ENCODE data around the gene XYLT1. TPM values are rescaled to one million over a fixed set of nuclear protein-coding genes. Genes with fewer than 3 reads are reported as not detected.
A peak's percentile ranks its signal among the peaks of the same experiment; 100 is the strongest.

XYLT1 gene
- total and polyA plus RNA-seq, 2 experiments from 2014 or later = 4.5 to 26.3 TPM

DNA sequence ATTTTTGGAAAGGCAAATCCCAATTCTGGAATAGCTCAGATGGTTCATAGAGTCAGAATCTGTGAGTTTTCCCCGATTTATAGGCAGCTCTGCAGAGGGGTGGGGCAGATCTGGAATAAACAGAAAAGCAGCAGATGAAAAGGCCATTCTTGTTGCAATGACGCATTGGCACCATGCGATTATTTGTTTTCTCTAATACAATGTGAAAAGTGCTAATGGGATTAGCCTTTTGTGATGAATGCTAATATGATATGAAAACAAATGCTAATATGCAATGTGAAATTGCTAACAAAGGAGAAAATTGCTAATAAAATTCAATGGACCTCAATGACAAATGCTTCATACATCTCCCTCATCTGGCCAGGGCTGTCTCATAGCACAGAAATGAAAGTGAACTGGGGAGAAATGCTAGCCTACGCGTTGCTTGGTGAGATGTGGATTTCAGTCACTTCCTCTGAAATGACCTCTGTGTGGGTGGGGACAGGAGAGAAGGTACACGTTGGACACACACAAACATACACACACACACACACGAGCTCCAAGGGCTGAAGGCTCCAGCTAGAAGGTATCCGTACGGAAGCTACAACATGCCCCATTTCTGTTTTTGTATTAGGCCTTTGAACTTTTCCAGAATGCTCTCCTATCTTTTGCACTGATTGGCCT, 394.5 kb downstream of the XYLT1 start:
- peak; percentile 29 for DNase-seq
- WGBS, 2 experiments (ENCODE audit: low coverage in 1 of 2, low lambda C conversion rate in 2 of 2, missing lambda C conversion rate in 2 of 2) = 60 to 68% methylated on average over 9 of the region's 9 CpGs
- in situ Hi-C loops (cut with MboI) = no loop called here

DNA sequence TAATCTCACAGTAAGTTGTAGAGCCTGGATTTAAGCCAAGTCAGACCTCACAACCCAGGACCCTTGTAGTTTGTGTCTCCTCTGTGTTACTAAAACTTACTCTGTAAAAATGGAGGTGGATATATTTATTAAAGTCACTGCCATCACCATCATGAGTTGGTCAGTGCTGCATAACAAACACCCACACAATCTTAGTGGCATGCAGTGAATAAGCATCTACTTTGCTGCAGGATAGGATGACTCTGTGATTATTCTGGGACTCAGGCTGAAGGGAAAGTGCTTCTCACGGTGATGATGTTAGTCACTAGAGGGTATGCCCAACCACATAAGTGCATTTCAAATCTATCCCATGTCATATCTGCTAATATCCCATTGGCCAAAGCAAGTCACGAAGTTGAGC, 398.7 kb downstream of the XYLT1 start:
- Histone ChIP-seq H3K4me1 (ENCODE audit: insufficient read depth) (0 out of 2 replicates have a peak, but pooled peaks cover 5% of the 10 kb centered on the region), H3K9me3 (ENCODE audit: low read depth) (no peaks in the 10 kb centered on the region), H3F3A (ENCODE audit: insufficient read depth) (no peaks in the 10 kb centered on the region), H3K79me2 (ENCODE audit: insufficient read depth) (no peaks in the 10 kb centered on the region), H3K4me2 (ENCODE audit: unreplicated experiment) (no peak overlapping the region), H3K27ac (no peak overlapping the region), H3K4me3 (no peak overlapping the region), H3K9ac (no peak overlapping the region), H3K27me3 (replicated peaks; ENCODE audit: insufficient read depth) (peaks cover 13% of the 10 kb centered on the region; the same call in 1 of the 2 replicates), H2AFZ (no peak overlapping the region), H3K36me3 (ENCODE audit: low read depth) (no peaks in the 10 kb centered on the region), H3K9me2 (ENCODE audit: insufficient read depth) (no peaks in the 10 kb centered on the region), H4K20me1 (ENCODE audit: insufficient read depth) (no peaks in the 10 kb centered on the region)
- WGBS, 2 experiments (ENCODE audit: low coverage in 1 of 2, low lambda C conversion rate in 2 of 2, missing lambda C conversion rate in 2 of 2) = 36 to 41% methylated on average over 2 of the region's 2 CpGs
- TF ChIP-seq EZH2phosphoT487 (IDR thresholded peaks at IDR 0.05; ENCODE audit: insufficient read depth, low read depth) (no peak), EZH2 (IDR thresholded peaks at IDR 0.05; ENCODE audit: insufficient read depth, poor library complexity, severe bottlenecking) (no peak)
- peak; percentile 66 for DNase-seq
- in situ Hi-C loops (cut with MboI) = no loop called here

More for the DNA sequence above, 394.5 kb downstream of the XYLT1 start:
- H3K9me3 ChIP-seq (ENCODE audit: low read depth) = no peaks in the 10 kb centered on the region
- no peaks in the 10 kb centered on the region for H3F3A ChIP-seq (ENCODE audit: insufficient read depth)
- H3K9ac ChIP-seq = no peak overlapping the region
- no peaks in the 10 kb centered on the region for H3K27me3 ChIP-seq (replicated peaks; ENCODE audit: insufficient read depth)
- H3K4me3 ChIP-seq = no peak overlapping the region
- H2AFZ ChIP-seq = no peak overlapping the region
- H3K9me2 ChIP-seq (ENCODE audit: insufficient read depth) = no peaks in the 10 kb centered on the region
- no peaks in the 10 kb centered on the region for H3K36me3 ChIP-seq (ENCODE audit: low read depth)
- H3K4me2 ChIP-seq (ENCODE audit: unreplicated experiment) = no peak overlapping the region
- no peaks in the 10 kb centered on the region for H3K4me1 ChIP-seq (ENCODE audit: insufficient read depth)
- H4K20me1 ChIP-seq (ENCODE audit: insufficient read depth) = no peaks in the 10 kb centered on the region
- no peak for TF ChIP-seq EZH2 (IDR thresholded peaks at IDR 0.05; ENCODE audit: insufficient read depth, poor library complexity, severe bottlenecking)
- TF ChIP-seq EZH2phosphoT487 (IDR thresholded peaks at IDR 0.05; ENCODE audit: insufficient read depth, low read depth) = no peak
- H3K27ac ChIP-seq = no peak overlapping the region
- H3K79me2 ChIP-seq (ENCODE audit: insufficient read depth) = no peaks in the 10 kb centered on the region

DNA sequence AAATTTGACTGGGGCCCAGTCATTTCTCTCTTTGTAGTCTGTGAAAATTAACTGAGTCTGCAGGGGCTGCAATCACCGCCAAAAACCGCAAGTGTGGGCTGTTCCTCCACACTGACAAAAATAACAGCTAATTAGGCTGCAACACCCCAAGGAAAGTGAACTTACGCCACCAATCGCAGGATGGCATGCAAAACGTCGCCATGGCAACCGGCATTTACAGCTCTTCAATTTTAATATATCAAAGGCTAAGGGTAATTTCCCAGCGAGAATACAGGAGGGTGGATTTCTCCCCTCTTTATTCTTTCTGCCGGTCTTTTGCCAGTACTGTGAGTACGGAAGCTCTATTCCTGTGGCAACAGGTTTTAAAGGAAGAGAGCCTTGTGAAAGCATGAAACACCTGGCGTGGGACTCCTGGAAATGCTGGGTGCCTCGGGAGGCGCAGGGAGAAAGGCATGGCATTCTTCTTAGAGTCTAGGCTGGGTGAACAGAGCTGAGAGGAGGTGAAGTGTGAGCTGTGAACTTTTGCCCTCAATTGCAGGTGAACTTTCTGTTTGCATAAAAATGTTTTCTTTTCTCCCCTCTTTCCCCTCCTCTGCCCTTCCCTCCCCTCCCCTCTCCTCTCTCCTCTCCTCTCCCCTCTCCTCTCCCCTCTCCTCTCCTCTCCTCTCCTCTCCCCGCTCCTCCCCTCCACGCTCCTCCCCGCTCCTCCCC, 399.7 kb downstream of the XYLT1 start:
- Histone ChIP-seq H3K4me3 (no peak overlapping the region), H3K4me1 (ENCODE audit: insufficient read depth) (0 out of 2 replicates have a peak, but pooled peaks cover 5% of the 10 kb centered on the region), H3K9ac (no peak overlapping the region), H4K20me1 (ENCODE audit: insufficient read depth) (no peaks in the 10 kb centered on the region), H3K36me3 (ENCODE audit: low read depth) (no peaks in the 10 kb centered on the region), H3K27ac (no peak overlapping the region), H3F3A (ENCODE audit: insufficient read depth) (no peaks in the 10 kb centered on the region), H3K9me2 (ENCODE audit: insufficient read depth) (no peaks in the 10 kb centered on the region), H3K79me2 (ENCODE audit: insufficient read depth) (no peaks in the 10 kb centered on the region), H3K27me3 (replicated peaks; ENCODE audit: insufficient read depth) (peaks cover 13% of the 10 kb centered on the region; the same call in 1 of the 2 replicates), H3K4me2 (ENCODE audit: unreplicated experiment) (no peak overlapping the region), H3K9me3 (ENCODE audit: low read depth) (no peaks in the 10 kb centered on the region), H2AFZ (no peak overlapping the region)
- DNase-seq = peak; percentile 33
- TF ChIP-seq EZH2 (IDR thresholded peaks at IDR 0.05; ENCODE audit: insufficient read depth, poor library complexity, severe bottlenecking) (no peak), EZH2phosphoT487 (IDR thresholded peaks at IDR 0.05; ENCODE audit: insufficient read depth, low read depth) (no peak)
- WGBS, 2 experiments (ENCODE audit: low coverage in 1 of 2, low lambda C conversion rate in 2 of 2, missing lambda C conversion rate in 2 of 2) = 2 to 10% methylated on average over 13 to 16 of the region's 16 CpGs
- in situ Hi-C loops (cut with MboI) = no loop called here

DNA sequence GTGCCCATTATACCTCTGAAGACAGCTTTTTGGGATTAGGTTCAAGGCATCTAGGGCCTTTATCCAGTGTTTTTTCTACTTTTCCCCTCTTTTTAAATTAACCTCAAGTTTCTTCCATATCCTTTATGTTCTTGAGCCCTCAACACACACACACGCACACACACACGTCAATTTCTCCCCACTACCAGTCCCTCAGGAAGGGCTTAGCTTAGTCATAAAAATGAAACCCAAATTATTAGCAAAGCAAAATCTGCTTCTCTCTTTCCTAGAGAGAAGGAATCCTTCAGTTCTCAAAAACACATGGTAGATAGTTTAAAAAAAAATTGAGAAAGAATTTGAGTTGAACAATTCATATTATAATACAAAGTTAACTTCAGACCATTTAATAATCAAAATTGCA, 401.1 kb downstream of the XYLT1 start:
- Histone ChIP-seq H3F3A (ENCODE audit: insufficient read depth) (no peaks in the 10 kb centered on the region), H3K9me2 (ENCODE audit: insufficient read depth) (no peaks in the 10 kb centered on the region)
- 26 to 32% methylated on average over 2 of the region's 2 CpGs for WGBS, 2 experiments (ENCODE audit: low coverage in 1 of 2, low lambda C conversion rate in 2 of 2, missing lambda C conversion rate in 2 of 2)

More for the DNA sequence above, 401.1 kb downstream of the XYLT1 start:
- Histone ChIP-seq H3K4me2 (ENCODE audit: unreplicated experiment) (no peak overlapping the region), H2AFZ (no peak overlapping the region), H4K20me1 (ENCODE audit: insufficient read depth) (no peaks in the 10 kb centered on the region), H3K27ac (no peak overlapping the region), H3K4me1 (ENCODE audit: insufficient read depth) (0 out of 2 replicates have a peak, but pooled peaks cover 5% of the 10 kb centered on the region), H3K36me3 (ENCODE audit: low read depth) (no peaks in the 10 kb centered on the region), H3K27me3 (replicated peaks; ENCODE audit: insufficient read depth) (peaks cover 13% of the 10 kb centered on the region; the same call in 1 of the 2 replicates), H3K79me2 (ENCODE audit: insufficient read depth) (no peaks in the 10 kb centered on the region), H3K9me3 (ENCODE audit: low read depth) (no peaks in the 10 kb centered on the region), H3K9ac (no peak overlapping the region), H3K4me3 (no peak overlapping the region)
- in situ Hi-C loops (cut with MboI) = no loop called here
- TF ChIP-seq EZH2phosphoT487 (IDR thresholded peaks at IDR 0.05; ENCODE audit: insufficient read depth, low read depth) (no peak), EZH2 (IDR thresholded peaks at IDR 0.05; ENCODE audit: insufficient read depth, poor library complexity, severe bottlenecking) (no peak)
- no peak for DNase-seq
